ENCODE measurements around the gene DEAF1.
A peak's percentile ranks its signal among the peaks of the same experiment; 100 is the strongest.

DEAF1 gene

DNA sequence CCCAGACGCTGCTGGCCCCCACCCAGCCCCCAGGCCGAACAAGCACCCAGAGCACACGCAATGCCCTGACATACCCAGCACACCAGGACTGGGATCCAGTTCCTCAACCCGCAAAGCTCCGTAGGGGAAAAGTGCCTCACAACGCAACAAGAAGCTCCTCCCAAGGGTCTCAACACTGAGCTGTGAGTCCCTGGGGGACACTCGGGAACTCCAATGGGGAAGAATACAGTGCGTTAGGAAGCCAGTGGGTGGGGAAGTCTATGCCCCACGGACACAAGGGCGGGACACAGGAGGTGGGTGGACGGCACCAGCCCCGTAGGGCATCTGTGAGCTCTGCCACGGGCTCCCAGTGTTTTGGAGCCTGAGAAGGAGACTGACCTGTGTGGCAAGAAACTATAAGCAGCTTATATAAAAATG lies 1.6 kb downstream of the DEAF1 start:
- Histone ChIP-seq H3K4me3 (replicated peaks; ENCODE audit: insufficient read depth, low read length) (peak overlapping the region; percentile 60), H3K27me3 (ENCODE audit: insufficient read depth, poor library complexity, severe bottlenecking) (no peaks in the 10 kb centered on the region), H3K27ac (replicated peaks) (no peak overlapping the region)
- TF ChIP-seq SPI1 (IDR thresholded peaks at IDR 0.05; ENCODE audit: borderline replicate concordance, low read depth) (no peak), POLR2AphosphoS5 (IDR thresholded peaks at IDR 0.05; ENCODE audit: low read depth) (no peak), GABPA (IDR thresholded peaks at IDR 0.05; ENCODE audit: low read depth) (no peak)
- TF ChIP-seq, protein P1, sequence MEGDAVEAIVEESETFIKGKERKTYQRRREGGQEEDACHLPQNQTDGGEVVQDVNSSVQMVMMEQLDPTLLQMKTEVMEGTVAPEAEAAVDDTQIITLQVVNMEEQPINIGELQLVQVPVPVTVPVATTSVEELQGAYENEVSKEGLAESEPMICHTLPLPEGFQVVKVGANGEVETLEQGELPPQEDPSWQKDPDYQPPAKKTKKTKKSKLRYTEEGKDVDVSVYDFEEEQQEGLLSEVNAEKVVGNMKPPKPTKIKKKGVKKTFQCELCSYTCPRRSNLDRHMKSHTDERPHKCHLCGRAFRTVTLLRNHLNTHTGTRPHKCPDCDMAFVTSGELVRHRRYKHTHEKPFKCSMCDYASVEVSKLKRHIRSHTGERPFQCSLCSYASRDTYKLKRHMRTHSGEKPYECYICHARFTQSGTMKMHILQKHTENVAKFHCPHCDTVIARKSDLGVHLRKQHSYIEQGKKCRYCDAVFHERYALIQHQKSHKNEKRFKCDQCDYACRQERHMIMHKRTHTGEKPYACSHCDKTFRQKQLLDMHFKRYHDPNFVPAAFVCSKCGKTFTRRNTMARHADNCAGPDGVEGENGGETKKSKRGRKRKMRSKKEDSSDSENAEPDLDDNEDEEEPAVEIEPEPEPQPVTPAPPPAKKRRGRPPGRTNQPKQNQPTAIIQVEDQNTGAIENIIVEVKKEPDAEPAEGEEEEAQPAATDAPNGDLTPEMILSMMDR (IDR thresholded peaks at IDR 0.05; ENCODE audit: insufficient read depth, low read length), result no peak
- TF ChIP-seq, protein P2, sequence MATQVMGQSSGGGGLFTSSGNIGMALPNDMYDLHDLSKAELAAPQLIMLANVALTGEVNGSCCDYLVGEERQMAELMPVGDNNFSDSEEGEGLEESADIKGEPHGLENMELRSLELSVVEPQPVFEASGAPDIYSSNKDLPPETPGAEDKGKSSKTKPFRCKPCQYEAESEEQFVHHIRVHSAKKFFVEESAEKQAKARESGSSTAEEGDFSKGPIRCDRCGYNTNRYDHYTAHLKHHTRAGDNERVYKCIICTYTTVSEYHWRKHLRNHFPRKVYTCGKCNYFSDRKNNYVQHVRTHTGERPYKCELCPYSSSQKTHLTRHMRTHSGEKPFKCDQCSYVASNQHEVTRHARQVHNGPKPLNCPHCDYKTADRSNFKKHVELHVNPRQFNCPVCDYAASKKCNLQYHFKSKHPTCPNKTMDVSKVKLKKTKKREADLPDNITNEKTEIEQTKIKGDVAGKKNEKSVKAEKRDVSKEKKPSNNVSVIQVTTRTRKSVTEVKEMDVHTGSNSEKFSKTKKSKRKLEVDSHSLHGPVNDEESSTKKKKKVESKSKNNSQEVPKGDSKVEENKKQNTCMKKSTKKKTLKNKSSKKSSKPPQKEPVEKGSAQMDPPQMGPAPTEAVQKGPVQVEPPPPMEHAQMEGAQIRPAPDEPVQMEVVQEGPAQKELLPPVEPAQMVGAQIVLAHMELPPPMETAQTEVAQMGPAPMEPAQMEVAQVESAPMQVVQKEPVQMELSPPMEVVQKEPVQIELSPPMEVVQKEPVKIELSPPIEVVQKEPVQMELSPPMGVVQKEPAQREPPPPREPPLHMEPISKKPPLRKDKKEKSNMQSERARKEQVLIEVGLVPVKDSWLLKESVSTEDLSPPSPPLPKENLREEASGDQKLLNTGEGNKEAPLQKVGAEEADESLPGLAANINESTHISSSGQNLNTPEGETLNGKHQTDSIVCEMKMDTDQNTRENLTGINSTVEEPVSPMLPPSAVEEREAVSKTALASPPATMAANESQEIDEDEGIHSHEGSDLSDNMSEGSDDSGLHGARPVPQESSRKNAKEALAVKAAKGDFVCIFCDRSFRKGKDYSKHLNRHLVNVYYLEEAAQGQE (IDR thresholded peaks at IDR 0.05; ENCODE audit: insufficient replicate concordance, low read depth), result no peak
- no peak for DNase-seq (ENCODE audit: low read depth in 1 of 2, low spot score in 1 of 2)

GRCh38 chr11:692824-693414 lies 2.1 kb downstream of the DEAF1 start:
- DNase-seq (ENCODE audit: low read depth in 1 of 2, low spot score in 1 of 2), result no peak
- Histone ChIP-seq H3K27me3 (ENCODE audit: insufficient read depth, poor library complexity, severe bottlenecking) (no peaks in the 10 kb centered on the region), H3K4me3 (replicated peaks; ENCODE audit: insufficient read depth, low read length) (no peak overlapping the region), H3K27ac (replicated peaks) (no peak overlapping the region)
- TF ChIP-seq, protein P1 (IDR thresholded peaks at IDR 0.05; ENCODE audit: insufficient read depth, low read length), result no peak
- TF ChIP-seq, protein P2 (IDR thresholded peaks at IDR 0.05; ENCODE audit: insufficient replicate concordance, low read depth), result no peak
- TF ChIP-seq GABPA (IDR thresholded peaks at IDR 0.05; ENCODE audit: low read depth), result no peak
- no peak for TF ChIP-seq POLR2AphosphoS5 (IDR thresholded peaks at IDR 0.05; ENCODE audit: low read depth)
- no peak for TF ChIP-seq SPI1 (IDR thresholded peaks at IDR 0.05; ENCODE audit: borderline replicate concordance, low read depth)

- DNase-seq (ENCODE audit: low read depth in 1 of 2, low spot score in 1 of 2), result no peak
- Histone ChIP-seq H3K4me3 (replicated peaks; ENCODE audit: insufficient read depth, low read length) (no peak overlapping the region), H3K27ac (replicated peaks) (no peak overlapping the region), H3K27me3 (ENCODE audit: insufficient read depth, poor library complexity, severe bottlenecking) (no peaks in the 10 kb centered on the region)
- TF ChIP-seq, protein P2 (IDR thresholded peaks at IDR 0.05; ENCODE audit: insufficient replicate concordance, low read depth), result no peak
- TF ChIP-seq SPI1 (IDR thresholded peaks at IDR 0.05; ENCODE audit: borderline replicate concordance, low read depth) (no peak), POLR2AphosphoS5 (IDR thresholded peaks at IDR 0.05; ENCODE audit: low read depth) (no peak), GABPA (IDR thresholded peaks at IDR 0.05; ENCODE audit: low read depth) (no peak)
- TF ChIP-seq, protein P1 (IDR thresholded peaks at IDR 0.05; ENCODE audit: insufficient read depth, low read length), result no peak
Measured at GRCh38 chr11:691710-692590, 3.1 kb downstream of the DEAF1 start.
